ENCODE data around the gene NT5C2. TPM values are rescaled to one million over a fixed set of nuclear protein-coding genes. Genes with fewer than 3 reads are reported as not detected.
A peak's percentile ranks its signal among the peaks of the same experiment; 100 is the strongest.

Gene NT5C2
- total RNA-seq, 1 experiment from 2014 or later, result 52.2 TPM

DNA sequence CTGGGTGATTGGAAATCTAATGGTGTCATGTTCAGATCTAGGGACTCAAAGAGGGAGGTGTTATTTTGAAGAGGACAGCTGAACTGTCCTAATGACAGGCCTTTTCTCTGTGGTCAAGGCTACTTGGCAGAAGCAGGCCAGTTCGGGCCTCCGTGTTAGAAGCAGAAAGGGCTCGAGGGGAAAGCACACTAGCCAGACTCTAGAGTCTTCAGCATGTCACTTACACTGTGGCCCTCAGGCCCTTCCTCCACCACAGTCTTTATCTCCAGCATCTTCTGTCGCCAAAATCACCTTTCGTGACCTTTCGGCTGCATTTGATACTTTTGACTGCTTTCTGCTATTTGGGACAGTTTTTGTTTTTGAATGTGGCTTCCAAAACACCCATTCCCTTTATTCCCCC lies 151.7 kb downstream of the NT5C2 start:
- ChIA-PET POLR2A (interaction anchor here (1.0 kb wide), 1 partner anchor 30 kb away, joined by 3 read pairs; no protein-coding TSS in a partner anchor), CTCF (no interaction called here)
- no peak for DNase-seq (ENCODE audit: unreplicated experiment)
- TF ChIP-seq, protein P1, sequence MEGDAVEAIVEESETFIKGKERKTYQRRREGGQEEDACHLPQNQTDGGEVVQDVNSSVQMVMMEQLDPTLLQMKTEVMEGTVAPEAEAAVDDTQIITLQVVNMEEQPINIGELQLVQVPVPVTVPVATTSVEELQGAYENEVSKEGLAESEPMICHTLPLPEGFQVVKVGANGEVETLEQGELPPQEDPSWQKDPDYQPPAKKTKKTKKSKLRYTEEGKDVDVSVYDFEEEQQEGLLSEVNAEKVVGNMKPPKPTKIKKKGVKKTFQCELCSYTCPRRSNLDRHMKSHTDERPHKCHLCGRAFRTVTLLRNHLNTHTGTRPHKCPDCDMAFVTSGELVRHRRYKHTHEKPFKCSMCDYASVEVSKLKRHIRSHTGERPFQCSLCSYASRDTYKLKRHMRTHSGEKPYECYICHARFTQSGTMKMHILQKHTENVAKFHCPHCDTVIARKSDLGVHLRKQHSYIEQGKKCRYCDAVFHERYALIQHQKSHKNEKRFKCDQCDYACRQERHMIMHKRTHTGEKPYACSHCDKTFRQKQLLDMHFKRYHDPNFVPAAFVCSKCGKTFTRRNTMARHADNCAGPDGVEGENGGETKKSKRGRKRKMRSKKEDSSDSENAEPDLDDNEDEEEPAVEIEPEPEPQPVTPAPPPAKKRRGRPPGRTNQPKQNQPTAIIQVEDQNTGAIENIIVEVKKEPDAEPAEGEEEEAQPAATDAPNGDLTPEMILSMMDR (IDR thresholded peaks at IDR 0.05; ENCODE audit: unreplicated experiment), result no peak
- Mint-ChIP-seq H3K27me3 (ENCODE audit: insufficient read depth, unreplicated experiment) (no peaks in the 10 kb centered on the region), H3K4me3 (ENCODE audit: unreplicated experiment) (no peak overlapping the region), H3K36me3 (ENCODE audit: insufficient read depth, unreplicated experiment) (peaks cover 5% of the 10 kb centered on the region), H3K4me1 (ENCODE audit: insufficient read depth, unreplicated experiment) (peaks cover 18% of the 10 kb centered on the region), H3K27ac (ENCODE audit: low read depth, unreplicated experiment) (no peak overlapping the region), H3K9me3 (ENCODE audit: unreplicated experiment) (no peaks in the 10 kb centered on the region)
- intact Hi-C loops (cut with micrococcal nuclease), result no loop called here
- BruUV-seq (replicated peaks), result no TSS peak

DNA sequence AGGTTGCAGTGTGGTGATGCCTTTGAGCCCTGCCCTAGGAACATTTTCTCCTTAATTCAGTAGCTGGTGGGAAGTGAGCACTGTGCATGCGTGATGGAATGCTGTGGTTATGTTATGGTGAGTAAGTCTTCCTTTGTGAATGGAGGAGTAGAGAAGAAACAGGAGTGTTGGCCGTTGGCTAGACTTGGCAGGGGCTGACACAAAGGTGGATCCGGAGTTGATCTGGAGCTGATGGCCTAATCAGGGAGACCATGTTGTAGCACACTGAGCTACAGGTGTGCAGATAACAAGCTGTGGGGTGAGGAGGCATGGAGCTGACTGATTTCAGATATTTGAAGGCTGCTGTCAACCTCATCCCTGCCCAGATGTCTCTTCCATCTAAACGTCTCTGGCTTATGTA lies 152.7 kb downstream of the NT5C2 start:
- Mint-ChIP-seq H3K27ac (ENCODE audit: low read depth, unreplicated experiment) (no peak overlapping the region), H3K4me1 (ENCODE audit: insufficient read depth, unreplicated experiment) (peaks cover 18% of the 10 kb centered on the region), H3K9me3 (ENCODE audit: unreplicated experiment) (no peaks in the 10 kb centered on the region), H3K27me3 (ENCODE audit: insufficient read depth, unreplicated experiment) (no peaks in the 10 kb centered on the region), H3K36me3 (ENCODE audit: insufficient read depth, unreplicated experiment) (peaks cover 5% of the 10 kb centered on the region), H3K4me3 (ENCODE audit: unreplicated experiment) (no peak overlapping the region)
- DNase-seq (ENCODE audit: unreplicated experiment), result peak; percentile 25
- ChIA-PET CTCF (interaction anchor here (0.6 to 0.9 kb wide), 3 partner anchors 10 to 374 kb away, joined by 3 read pairs; no protein-coding TSS in a partner anchor), POLR2A (interaction anchor here (1.8 kb wide), 1 partner anchor 13 kb away, joined by 4 read pairs; no protein-coding TSS in a partner anchor)
- TF ChIP-seq, protein P1 (IDR thresholded peaks at IDR 0.05; ENCODE audit: unreplicated experiment), result no peak
- BruUV-seq (replicated peaks), result no TSS peak
- intact Hi-C loops (cut with micrococcal nuclease), result no loop called here

DNA sequence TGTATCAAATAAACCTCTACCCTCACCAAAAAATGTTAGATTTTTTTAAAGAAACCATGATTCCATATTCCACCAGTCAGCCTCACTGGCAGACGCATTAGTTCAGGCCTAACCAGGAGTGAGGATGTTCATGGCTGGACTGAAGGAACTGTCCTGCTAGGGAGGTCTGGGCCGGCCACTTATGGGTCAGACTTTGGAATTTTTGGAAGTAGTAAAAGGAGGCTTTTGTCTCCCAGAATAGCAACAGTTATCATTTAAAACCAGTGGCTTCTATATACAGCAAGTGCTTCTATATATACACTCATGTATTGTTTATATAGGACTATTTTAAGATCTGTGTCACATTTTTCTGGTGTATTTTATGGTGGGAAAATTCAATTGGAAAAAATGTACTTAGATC lies 154.5 kb downstream of the NT5C2 start:
- ChIA-PET CTCF (no interaction called here), POLR2A (no interaction called here)
- Mint-ChIP-seq H3K27me3 (ENCODE audit: insufficient read depth, unreplicated experiment) (no peaks in the 10 kb centered on the region), H3K27ac (ENCODE audit: low read depth, unreplicated experiment) (no peak overlapping the region), H3K4me3 (ENCODE audit: unreplicated experiment) (no peak overlapping the region), H3K4me1 (ENCODE audit: insufficient read depth, unreplicated experiment) (peaks cover 18% of the 10 kb centered on the region), H3K36me3 (ENCODE audit: insufficient read depth, unreplicated experiment) (peaks cover 5% of the 10 kb centered on the region), H3K9me3 (ENCODE audit: unreplicated experiment) (no peaks in the 10 kb centered on the region)
- intact Hi-C loops (cut with micrococcal nuclease), result no loop called here
- BruUV-seq (replicated peaks), result no TSS peak
- DNase-seq (ENCODE audit: unreplicated experiment), result no peak
- TF ChIP-seq, protein P1 (IDR thresholded peaks at IDR 0.05; ENCODE audit: unreplicated experiment), result no peak

Other genes with a start within 250 kb of the NT5C2 start
- gene RPEL1, start 52.6 kb upstream of the NT5C2 start, total RNA-seq (2022), result not detected in 2 replicates
- not detected in 2 replicates for gene INA, start 83.9 kb upstream of the NT5C2 start, total RNA-seq (2022)
- 7.2 and 7.3 TPM in 2 replicates for gene PCGF6, start 157.9 kb upstream of the NT5C2 start, total RNA-seq (2022)
- gene TAF5, start 174.7 kb upstream of the NT5C2 start, total RNA-seq (2022), result 2.7 and 3.1 TPM in 2 replicates
- 429 and 559 TPM in 2 replicates for gene ATP5MK, start 203.2 kb upstream of the NT5C2 start, total RNA-seq (2022)
- gene PDCD11, start 203.4 kb upstream of the NT5C2 start, total RNA-seq (2022), result 73.2 and 81.7 TPM in 2 replicates